Measurements from ENCODE around the gene ZBTB44.

GRCh38 chr11:130216591-130217132 lies 98.1 kb downstream of the ZBTB44 start:
- TF ChIP-seq EP300 (IDR thresholded peaks at IDR 0.05; ENCODE audit: borderline replicate concordance in 1 of 2, low read depth in 1 of 2, low read length in 1 of 2), result no peak
- no peak for TF ChIP-seq CTCF (IDR thresholded peaks at IDR 0.05)
- TF ChIP-seq POLR2AphosphoS5 (IDR thresholded peaks at IDR 0.05; ENCODE audit: low read depth, low read length), result no peak
- TF ChIP-seq USF2 (IDR thresholded peaks at IDR 0.05; ENCODE audit: borderline replicate concordance, low read depth, low read length), result no peak
- no peak for TF ChIP-seq RFX5 (IDR thresholded peaks at IDR 0.05; ENCODE audit: low read length)
- no peak for TF ChIP-seq ZBTB33 (IDR thresholded peaks at IDR 0.05; ENCODE audit: borderline replicate concordance, low read depth)
- no peak for TF ChIP-seq REST (IDR thresholded peaks at IDR 0.05; ENCODE audit: low read depth, low read length)
- no peak for TF ChIP-seq MAX (IDR thresholded peaks at IDR 0.05; ENCODE audit: low read depth)
- no peak for TF ChIP-seq USF1 (IDR thresholded peaks at IDR 0.05; ENCODE audit: borderline replicate concordance, low read depth)
- TF ChIP-seq GATA2 (CRISPR knock-in tag; IDR thresholded peaks at IDR 0.05), result no peak
- TF ChIP-seq YY1 (IDR thresholded peaks at IDR 0.05; ENCODE audit: low read depth), result no peak
- TF ChIP-seq ELF1 (IDR thresholded peaks at IDR 0.05), result no peak
- no peak for TF ChIP-seq CHD2 (IDR thresholded peaks at IDR 0.05; ENCODE audit: low read length, partially characterized antibody)
- TF ChIP-seq EZH2phosphoT487 (IDR thresholded peaks at IDR 0.05; ENCODE audit: borderline replicate concordance, low read depth), result no peak

Data from SK-N-SH (cell line).